ENCODE results near the gene PROKR1. TPM values are rescaled to one million over a fixed set of nuclear protein-coding genes. Genes with fewer than 3 reads are reported as not detected.

Gene PROKR1
- total RNA-seq, 1 experiment from 2014 or later = 4.4 TPM

DNA sequence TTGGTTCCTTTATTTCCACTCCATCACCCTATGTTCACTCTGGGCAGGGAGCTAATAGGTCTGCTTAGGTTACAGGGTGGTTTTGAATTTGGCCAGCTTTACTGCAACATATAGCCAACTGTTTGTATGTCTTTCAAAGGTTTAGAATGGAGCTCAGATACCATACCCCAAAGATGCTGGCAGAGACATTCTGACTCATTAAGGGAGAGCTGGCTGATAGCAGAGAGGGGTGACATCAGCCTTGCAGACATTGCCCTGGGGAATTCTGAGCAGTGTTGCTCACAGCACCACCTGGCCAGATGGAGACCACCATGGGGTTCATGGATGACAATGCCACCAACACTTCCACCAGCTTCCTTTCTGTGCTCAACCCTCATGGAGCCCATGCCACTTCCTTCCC is 2.1 kb downstream of the PROKR1 start:
- peaks cover 15% of the 10 kb centered on the region for H3K4me1 Mint-ChIP-seq
- peaks cover 11% of the 10 kb centered on the region for H3K36me3 Mint-ChIP-seq
- no peak overlapping the region for H3K4me3 Mint-ChIP-seq
- CTCF ChIA-PET = interaction anchor here (0.6 to 4.2 kb wide), 4 partner anchors 50 to 182 kb away, joined by 4 to 26 read pairs (median 8); no protein-coding TSS in a partner anchor
- TF ChIP-seq, protein P1, sequence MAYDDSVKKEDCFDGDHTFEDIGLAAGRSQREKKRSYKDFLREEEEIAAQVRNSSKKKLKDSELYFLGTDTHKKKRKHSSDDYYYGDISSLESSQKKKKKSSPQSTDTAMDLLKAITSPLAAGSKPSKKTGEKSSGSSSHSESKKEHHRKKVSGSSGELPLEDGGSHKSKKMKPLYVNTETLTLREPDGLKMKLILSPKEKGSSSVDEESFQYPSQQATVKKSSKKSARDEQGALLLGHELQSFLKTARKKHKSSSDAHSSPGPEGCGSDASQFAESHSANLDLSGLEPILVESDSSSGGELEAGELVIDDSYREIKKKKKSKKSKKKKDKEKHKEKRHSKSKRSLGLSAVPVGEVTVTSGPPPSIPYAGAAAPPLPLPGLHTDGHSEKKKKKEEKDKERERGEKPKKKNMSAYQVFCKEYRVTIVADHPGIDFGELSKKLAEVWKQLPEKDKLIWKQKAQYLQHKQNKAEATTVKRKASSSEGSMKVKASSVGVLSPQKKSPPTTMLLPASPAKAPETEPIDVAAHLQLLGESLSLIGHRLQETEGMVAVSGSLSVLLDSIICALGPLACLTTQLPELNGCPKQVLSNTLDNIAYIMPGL (CRISPR knock-in tag; IDR thresholded peaks at IDR 0.05) = no peak
- TF ChIP-seq ELF4 (CRISPR knock-in tag; IDR thresholded peaks at IDR 0.05; ENCODE audit: low read depth) = no peak
- no peak for TF ChIP-seq PRRX2 (CRISPR knock-in tag; IDR thresholded peaks at IDR 0.05)
- no peak for TF ChIP-seq TEAD1 (CRISPR knock-in tag; IDR thresholded peaks at IDR 0.05)
- TF ChIP-seq ZBTB43 (CRISPR knock-in tag; IDR thresholded peaks at IDR 0.05) = no peak
- no peak for TF ChIP-seq CREB1 (CRISPR knock-in tag; IDR thresholded peaks at IDR 0.05)
- no peak for TF ChIP-seq NFYB (CRISPR knock-in tag; conservative IDR thresholded peaks at IDR 0.05; ENCODE audit: low read depth)
- no peak for TF ChIP-seq SP1 (CRISPR knock-in tag; conservative IDR thresholded peaks at IDR 0.05)
- TF ChIP-seq NR1H2 (CRISPR knock-in tag; IDR thresholded peaks at IDR 0.05) = no peak
- no peak for TF ChIP-seq ZNF671 (CRISPR knock-in tag; IDR thresholded peaks at IDR 0.05)
- no peak for TF ChIP-seq MYBL2 (CRISPR knock-in tag; IDR thresholded peaks at IDR 0.05)
- TF ChIP-seq FOXJ3 (CRISPR knock-in tag; IDR thresholded peaks at IDR 0.05; ENCODE audit: borderline replicate concordance) = no peak
- TF ChIP-seq IRF2 (CRISPR knock-in tag; IDR thresholded peaks at IDR 0.05; ENCODE audit: borderline replicate concordance, low read depth) = no peak
- TF ChIP-seq, protein P2, sequence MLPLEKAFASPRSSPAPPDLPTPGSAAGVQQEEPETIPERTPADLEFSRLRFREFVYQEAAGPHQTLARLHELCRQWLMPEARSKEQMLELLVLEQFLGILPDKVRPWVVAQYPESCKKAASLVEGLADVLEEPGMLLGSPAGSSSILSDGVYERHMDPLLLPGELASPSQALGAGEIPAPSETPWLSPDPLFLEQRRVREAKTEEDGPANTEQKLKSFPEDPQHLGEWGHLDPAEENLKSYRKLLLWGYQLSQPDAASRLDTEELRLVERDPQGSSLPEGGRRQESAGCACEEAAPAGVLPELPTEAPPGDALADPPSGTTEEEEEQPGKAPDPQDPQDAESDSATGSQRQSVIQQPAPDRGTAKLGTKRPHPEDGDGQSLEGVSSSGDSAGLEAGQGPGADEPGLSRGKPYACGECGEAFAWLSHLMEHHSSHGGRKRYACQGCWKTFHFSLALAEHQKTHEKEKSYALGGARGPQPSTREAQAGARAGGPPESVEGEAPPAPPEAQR (CRISPR knock-in tag; IDR thresholded peaks at IDR 0.05) = no peak
- TF ChIP-seq NR3C1 (CRISPR knock-in tag; conservative IDR thresholded peaks at IDR 0.05; ENCODE audit: low read depth) = no peak
- TF ChIP-seq, protein P3, sequence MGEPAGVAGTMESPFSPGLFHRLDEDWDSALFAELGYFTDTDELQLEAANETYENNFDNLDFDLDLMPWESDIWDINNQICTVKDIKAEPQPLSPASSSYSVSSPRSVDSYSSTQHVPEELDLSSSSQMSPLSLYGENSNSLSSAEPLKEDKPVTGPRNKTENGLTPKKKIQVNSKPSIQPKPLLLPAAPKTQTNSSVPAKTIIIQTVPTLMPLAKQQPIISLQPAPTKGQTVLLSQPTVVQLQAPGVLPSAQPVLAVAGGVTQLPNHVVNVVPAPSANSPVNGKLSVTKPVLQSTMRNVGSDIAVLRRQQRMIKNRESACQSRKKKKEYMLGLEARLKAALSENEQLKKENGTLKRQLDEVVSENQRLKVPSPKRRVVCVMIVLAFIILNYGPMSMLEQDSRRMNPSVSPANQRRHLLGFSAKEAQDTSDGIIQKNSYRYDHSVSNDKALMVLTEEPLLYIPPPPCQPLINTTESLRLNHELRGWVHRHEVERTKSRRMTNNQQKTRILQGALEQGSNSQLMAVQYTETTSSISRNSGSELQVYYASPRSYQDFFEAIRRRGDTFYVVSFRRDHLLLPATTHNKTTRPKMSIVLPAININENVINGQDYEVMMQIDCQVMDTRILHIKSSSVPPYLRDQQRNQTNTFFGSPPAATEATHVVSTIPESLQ (CRISPR knock-in tag; IDR thresholded peaks at IDR 0.05) = no peak
- TF ChIP-seq, protein P4, sequence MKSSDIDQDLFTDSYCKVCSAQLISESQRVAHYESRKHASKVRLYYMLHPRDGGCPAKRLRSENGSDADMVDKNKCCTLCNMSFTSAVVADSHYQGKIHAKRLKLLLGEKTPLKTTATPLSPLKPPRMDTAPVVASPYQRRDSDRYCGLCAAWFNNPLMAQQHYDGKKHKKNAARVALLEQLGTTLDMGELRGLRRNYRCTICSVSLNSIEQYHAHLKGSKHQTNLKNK (CRISPR knock-in tag; IDR thresholded peaks at IDR 0.05) = no peak
- DNase-seq (ENCODE audit: low spot score) (no peak), ATAC-seq (no peak)
- H3K9me3 Mint-ChIP-seq = peaks cover 10% of the 10 kb centered on the region
- H3K27me3 Mint-ChIP-seq (ENCODE audit: low read depth) = peaks cover 45% of the 10 kb centered on the region
- no peak overlapping the region for H3K27ac Mint-ChIP-seq
- POLR2A ChIA-PET = interaction anchor here (1.3 kb wide), 1 partner anchor 179 kb away, joined by 4 read pairs; the partner anchor contains the start of genes APLF and FBXO48

DNA sequence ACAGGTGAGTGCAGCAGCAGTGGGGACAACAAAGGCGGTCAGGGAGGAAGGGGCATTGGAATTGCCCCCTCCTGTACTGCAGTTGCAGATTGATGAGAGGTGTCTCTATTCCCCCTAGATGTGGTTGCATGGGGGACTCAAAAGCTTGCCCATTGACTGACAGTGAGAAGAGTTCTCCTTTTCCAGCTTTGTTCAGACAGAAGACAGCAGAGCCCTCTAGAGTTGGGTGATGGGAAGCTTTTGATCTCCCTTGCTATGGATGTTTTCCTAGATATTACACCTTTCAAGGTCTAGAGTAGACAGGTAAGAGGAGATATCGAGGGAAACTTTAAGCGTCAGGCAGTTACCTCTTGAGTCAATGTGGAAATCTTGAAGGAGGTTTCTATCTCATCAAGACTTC is 2.9 kb downstream of the PROKR1 start:
- Mint-ChIP-seq H3K27ac (no peak overlapping the region), H3K4me3 (no peak overlapping the region), H3K4me1 (peaks cover 15% of the 10 kb centered on the region), H3K27me3 (ENCODE audit: low read depth) (peaks cover 39% of the 10 kb centered on the region), H3K9me3 (peaks cover 4% of the 10 kb centered on the region), H3K36me3 (peaks cover 5% of the 10 kb centered on the region)
- POLR2A ChIA-PET = no interaction called here
- no peak for ATAC-seq
- DNase-seq (ENCODE audit: low spot score) = no peak
- CTCF ChIA-PET = interaction anchor here (1.7 to 4.2 kb wide), 3 partner anchors 51 to 183 kb away, joined by 6 to 26 read pairs (median 10); no protein-coding TSS in a partner anchor
- TF ChIP-seq JUN (CRISPR knock-in tag; IDR thresholded peaks at IDR 0.05) (no peak), CBFB (CRISPR knock-in tag; IDR thresholded peaks at IDR 0.05; ENCODE audit: low read depth) (no peak), E2F1 (CRISPR knock-in tag; IDR thresholded peaks at IDR 0.05) (no peak), ETV6 (CRISPR knock-in tag; IDR thresholded peaks at IDR 0.05) (no peak), RELA (CRISPR knock-in tag; IDR thresholded peaks at IDR 0.05; ENCODE audit: borderline replicate concordance) (no peak), FOXJ3 (CRISPR knock-in tag; IDR thresholded peaks at IDR 0.05; ENCODE audit: borderline replicate concordance) (no peak)
- TF ChIP-seq, protein P3 (CRISPR knock-in tag; IDR thresholded peaks at IDR 0.05) = no peak
- TF ChIP-seq, protein P5, sequence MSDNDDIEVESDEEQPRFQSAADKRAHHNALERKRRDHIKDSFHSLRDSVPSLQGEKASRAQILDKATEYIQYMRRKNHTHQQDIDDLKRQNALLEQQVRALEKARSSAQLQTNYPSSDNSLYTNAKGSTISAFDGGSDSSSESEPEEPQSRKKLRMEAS (CRISPR knock-in tag; IDR thresholded peaks at IDR 0.05) = no peak
- TF ChIP-seq, protein P6, sequence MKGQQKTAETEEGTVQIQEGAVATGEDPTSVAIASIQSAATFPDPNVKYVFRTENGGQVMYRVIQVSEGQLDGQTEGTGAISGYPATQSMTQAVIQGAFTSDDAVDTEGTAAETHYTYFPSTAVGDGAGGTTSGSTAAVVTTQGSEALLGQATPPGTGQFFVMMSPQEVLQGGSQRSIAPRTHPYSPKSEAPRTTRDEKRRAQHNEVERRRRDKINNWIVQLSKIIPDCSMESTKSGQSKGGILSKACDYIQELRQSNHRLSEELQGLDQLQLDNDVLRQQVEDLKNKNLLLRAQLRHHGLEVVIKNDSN (CRISPR knock-in tag; IDR thresholded peaks at IDR 0.05) = no peak

All from WTC11 (cell line).